Right lobe of liver (tissue), 4 donors: ENCODE data around the gene RPTOR.

Experiments used
- POLR2A ChIP-seq: fragments of 450-650 bp; IDR thresholded peaks from one replicate; pipeline ENCODE4 v1.6.1; 2017; ENCODE audit warnings: antibody characterized with exemption, mild to moderate bottlenecking
- TF ChIP-seq, protein P1 (sequence below), 4 donors: fragments of 200-600 bp in 3 of 4; fragments of 450-650 bp in 1 of 4; IDR thresholded peaks; one replicate each; pipeline versions ENCODE4 v1.5.1 to v1.8.0; 2016 to 2022; ENCODE audit warnings: antibody characterized with exemption in 4 of 4, mild to moderate bottlenecking in 2 of 4
- donor health status: DM: no; HTN: no; CAD: no.
- donor health status: DM: no; HTN: no; CAD: no.
- donor health status: DM: no; HTN: yes; CAD: no.

DNA sequence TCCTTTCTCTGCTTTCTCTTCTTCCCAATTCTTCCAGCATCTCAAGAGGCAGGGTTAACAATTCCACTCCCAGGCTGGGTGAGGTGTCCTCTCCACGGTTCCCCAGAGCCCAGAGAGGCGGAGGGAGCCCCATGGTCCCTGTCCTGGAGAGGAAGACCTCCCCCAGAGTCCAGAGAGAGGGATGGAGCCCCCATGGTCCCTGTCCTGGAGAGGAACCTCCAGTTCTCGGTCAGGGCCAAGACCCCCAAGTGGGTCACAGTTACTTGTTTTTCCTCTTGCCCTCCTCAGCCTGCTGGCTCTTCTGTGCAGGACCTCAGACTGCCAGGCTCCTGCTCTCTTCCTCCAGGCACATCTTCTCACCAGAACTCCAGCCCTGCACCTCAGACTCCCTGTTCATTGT lies 135.2 kb downstream of the RPTOR start:
- no peak for TF ChIP-seq POLR2A
- TF ChIP-seq, protein P1, sequence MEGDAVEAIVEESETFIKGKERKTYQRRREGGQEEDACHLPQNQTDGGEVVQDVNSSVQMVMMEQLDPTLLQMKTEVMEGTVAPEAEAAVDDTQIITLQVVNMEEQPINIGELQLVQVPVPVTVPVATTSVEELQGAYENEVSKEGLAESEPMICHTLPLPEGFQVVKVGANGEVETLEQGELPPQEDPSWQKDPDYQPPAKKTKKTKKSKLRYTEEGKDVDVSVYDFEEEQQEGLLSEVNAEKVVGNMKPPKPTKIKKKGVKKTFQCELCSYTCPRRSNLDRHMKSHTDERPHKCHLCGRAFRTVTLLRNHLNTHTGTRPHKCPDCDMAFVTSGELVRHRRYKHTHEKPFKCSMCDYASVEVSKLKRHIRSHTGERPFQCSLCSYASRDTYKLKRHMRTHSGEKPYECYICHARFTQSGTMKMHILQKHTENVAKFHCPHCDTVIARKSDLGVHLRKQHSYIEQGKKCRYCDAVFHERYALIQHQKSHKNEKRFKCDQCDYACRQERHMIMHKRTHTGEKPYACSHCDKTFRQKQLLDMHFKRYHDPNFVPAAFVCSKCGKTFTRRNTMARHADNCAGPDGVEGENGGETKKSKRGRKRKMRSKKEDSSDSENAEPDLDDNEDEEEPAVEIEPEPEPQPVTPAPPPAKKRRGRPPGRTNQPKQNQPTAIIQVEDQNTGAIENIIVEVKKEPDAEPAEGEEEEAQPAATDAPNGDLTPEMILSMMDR (IDR thresholded peaks at IDR 0.05) = no peak
